ENCODE results near the gene NBPF11. TPM values are rescaled to one million over a fixed set of nuclear protein-coding genes. Genes with fewer than 3 reads are reported as not detected.
A peak's percentile ranks its signal among the peaks of the same experiment; 100 is the strongest.
"Not testable (repeated sequence)": the region's sequence is repeated elsewhere in the genome, so short reads cannot be mapped to it uniquely, and the experiment has no call there.

NBPF11 gene
- total RNA-seq, 2 donors from 2014 or later = 15.2 to 16.1 TPM

GRCh38 chr1:148160048-148160342 lies 7.9 kb upstream of the NBPF11 start:
- no peaks in the 10 kb centered on the region for H3K36me3 Mint-ChIP-seq (ENCODE audit: insufficient read depth in 2 of 2)
- peaks cover 18% of the 10 kb centered on the region for H3K4me1 Mint-ChIP-seq (ENCODE audit: low read depth)
- no peaks in the 10 kb centered on the region for H3K9me3 Mint-ChIP-seq
- H3K4me3 Mint-ChIP-seq = no peak overlapping the region
- no peak overlapping the region for H3K27ac Mint-ChIP-seq
- ATAC-seq (replicated peaks in 1 of 2) (no peak), DNase-seq (no peak)
- H3K27me3 Mint-ChIP-seq (ENCODE audit: low read depth) = peaks cover 42% of the 10 kb centered on the region

DNA sequence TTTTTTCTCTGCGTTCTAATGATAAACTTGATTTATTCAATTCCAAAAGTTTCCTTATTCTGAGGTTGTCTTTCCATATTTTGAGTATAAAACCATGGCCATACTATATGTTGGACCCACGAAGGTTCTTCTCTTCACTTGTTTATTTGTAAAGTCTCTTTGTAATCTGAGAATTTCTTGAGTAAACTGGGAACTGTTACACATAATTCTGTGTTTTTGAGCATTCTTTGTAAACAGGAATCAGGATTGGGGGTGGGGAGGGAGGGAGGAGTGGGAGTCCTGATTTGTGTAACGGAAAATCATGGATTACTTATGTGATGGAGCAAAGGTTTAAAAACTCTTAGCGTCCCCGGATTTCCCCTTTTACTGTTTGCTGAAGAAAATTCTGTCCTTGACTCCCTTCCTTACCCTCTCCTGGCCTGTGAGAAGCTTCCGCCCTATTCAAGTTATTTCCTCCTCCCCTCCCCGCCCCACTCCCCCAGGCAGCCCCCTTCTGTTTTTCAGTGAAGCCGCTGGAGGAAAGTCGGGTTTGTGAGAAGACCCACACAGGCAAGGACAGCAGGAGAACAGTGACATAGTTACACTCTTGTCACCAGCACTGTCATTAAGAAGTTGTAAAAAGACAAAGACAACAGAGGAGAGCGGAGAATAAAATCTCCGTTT lies 6.4 kb upstream of the NBPF11 start:
- Mint-ChIP-seq H3K4me3 (peak overlapping the region; percentile 27 to 70), H3K4me1 (ENCODE audit: low read depth) (peaks cover 18% of the 10 kb centered on the region), H3K27ac (no peak overlapping the region), H3K27me3 (ENCODE audit: low read depth) (peaks cover 31% of the 10 kb centered on the region), H3K36me3 (ENCODE audit: insufficient read depth in 2 of 2) (no peaks in the 10 kb centered on the region), H3K9me3 (no peaks in the 10 kb centered on the region)
- no peak for ATAC-seq (replicated peaks in 1 of 2)
- no peak for DNase-seq

- H3K36me3 Mint-ChIP-seq (ENCODE audit: insufficient read depth in 2 of 2); ATAC-seq (replicated peaks in 1 of 2); DNase-seq; H3K9me3 Mint-ChIP-seq; H3K27ac Mint-ChIP-seq: not testable (repeated sequence)
- H3K4me3 Mint-ChIP-seq = peak overlapping the region; percentile 27 to 70
- peaks cover 20% of the 10 kb centered on the region for H3K4me1 Mint-ChIP-seq (ENCODE audit: low read depth)
- peaks cover 30% of the 10 kb centered on the region for H3K27me3 Mint-ChIP-seq (ENCODE audit: low read depth)
Observed at GRCh38 chr1:148157803-148158202, 5.7 kb upstream of the NBPF11 start.

DNA sequence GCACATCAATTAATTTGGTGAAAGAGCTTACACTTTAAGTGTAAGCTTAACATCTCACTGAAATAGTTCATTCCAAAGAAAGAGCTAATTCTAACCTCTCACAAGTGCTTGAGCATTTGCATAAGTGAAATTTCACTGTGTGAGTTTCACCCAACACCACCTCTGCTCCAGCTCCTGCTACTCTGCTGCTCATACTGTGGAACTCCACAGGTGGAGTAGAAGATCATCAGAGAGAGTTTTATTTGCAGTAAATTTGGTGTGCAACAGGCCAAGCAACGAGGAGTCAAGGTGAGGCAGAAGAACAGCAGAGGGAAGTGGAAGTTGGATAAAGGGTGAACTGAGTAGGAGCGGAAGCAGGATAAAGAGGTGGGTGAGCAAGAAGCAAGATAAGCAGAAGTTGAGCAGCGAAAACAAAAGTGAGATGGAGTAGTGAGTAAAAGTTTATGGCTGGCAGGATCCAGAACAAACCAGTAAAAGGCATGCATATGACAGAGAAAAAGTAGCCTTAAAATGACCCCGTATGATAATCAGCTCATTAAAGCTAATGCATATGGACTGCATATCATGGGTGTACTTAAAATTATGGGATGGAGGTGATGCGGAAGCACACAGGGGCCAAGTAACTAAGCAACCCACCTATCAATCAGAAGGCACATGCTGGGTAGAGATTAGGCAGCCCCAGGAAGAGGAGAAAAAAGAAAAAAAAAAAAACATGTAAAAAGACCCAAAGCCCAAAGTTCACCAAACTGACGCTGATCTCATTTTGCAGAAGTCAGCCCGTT lies 3.6 kb upstream of the NBPF11 start:
- H3K36me3 Mint-ChIP-seq (ENCODE audit: insufficient read depth in 2 of 2); ATAC-seq (replicated peaks in 1 of 2): not testable (repeated sequence)
- peaks cover 30% of the 10 kb centered on the region for H3K27me3 Mint-ChIP-seq (ENCODE audit: low read depth)

GRCh38 chr1:148152795-148153194 lies 714 bp upstream of the NBPF11 start:
- not testable (repeated sequence) for H3K27me3 Mint-ChIP-seq (ENCODE audit: low read depth); H3K9me3 Mint-ChIP-seq; H3K36me3 Mint-ChIP-seq (ENCODE audit: insufficient read depth in 2 of 2); DNase-seq; ATAC-seq (replicated peaks in 1 of 2)
- peak overlapping the region; percentile 76 to 80 for H3K4me3 Mint-ChIP-seq
- peaks cover 23% of the 10 kb centered on the region for H3K4me1 Mint-ChIP-seq (ENCODE audit: low read depth)
- peak overlapping the region; percentile 75 for H3K27ac Mint-ChIP-seq

More for the DNA sequence above, 3.6 kb upstream of the NBPF11 start:
- H3K9me3 Mint-ChIP-seq, DNase-seq, H3K27ac Mint-ChIP-seq: not testable (repeated sequence)
- Mint-ChIP-seq H3K4me3 (peak overlapping the region; percentile 42 to 72), H3K4me1 (ENCODE audit: low read depth) (peaks cover 27% of the 10 kb centered on the region)

DNA sequence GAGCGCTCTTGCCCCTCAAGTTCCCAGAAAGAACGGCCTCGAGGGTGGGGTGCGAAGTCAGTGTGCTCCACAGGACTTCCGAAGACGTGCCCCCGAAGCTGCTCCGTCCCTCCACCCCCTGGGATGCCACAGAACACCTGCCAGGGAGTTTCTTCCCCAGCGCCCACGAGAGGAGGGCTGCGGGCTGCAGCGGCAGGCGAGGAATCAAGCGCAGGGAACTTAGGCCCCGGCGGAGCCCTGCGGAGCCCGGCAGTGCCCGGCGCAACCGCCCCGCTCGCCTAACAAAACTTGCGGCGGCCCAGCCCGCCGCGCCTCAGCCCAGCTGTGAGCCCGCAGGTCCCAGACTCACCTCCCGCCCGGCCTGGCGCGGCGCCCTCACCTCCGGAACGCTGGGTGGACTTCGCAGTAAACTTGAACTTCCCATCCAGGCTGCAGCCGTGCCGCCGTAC lies 686 bp downstream of the NBPF11 start:
- peak overlapping the region; percentile 92 to 98 for H3K4me3 Mint-ChIP-seq
- peaks cover 23% of the 10 kb centered on the region for H3K4me1 Mint-ChIP-seq (ENCODE audit: low read depth)
- not testable (repeated sequence) for H3K27ac Mint-ChIP-seq; H3K36me3 Mint-ChIP-seq (ENCODE audit: insufficient read depth in 2 of 2); H3K9me3 Mint-ChIP-seq; H3K27me3 Mint-ChIP-seq (ENCODE audit: low read depth)
- DNase-seq = peak; percentile 36 to 42
- ATAC-seq (replicated peaks in 1 of 2) = peak; percentile 34 to 43

DNA sequence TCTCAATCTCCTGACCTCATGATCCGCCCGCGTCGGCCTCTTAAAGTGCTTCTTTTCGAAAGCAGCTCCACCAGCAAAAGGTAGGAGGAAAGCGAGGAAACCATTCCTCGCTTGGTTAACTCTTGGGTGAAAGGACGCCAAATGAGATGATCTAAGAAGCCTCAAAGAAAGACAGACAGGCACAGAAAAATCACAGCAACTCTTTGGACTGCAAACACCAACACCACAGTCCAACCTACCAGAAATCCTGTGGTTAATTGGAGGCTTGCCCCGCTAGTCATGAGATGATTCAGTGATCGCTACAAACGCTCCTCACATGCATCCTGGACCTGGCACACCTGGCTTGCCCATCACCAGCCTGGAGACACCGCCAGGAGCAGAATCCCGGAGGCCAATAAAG lies 1.1 kb downstream of the NBPF11 start:
- not testable (repeated sequence) for H3K27me3 Mint-ChIP-seq (ENCODE audit: low read depth); H3K36me3 Mint-ChIP-seq (ENCODE audit: insufficient read depth in 2 of 2); DNase-seq; ATAC-seq (replicated peaks in 1 of 2); H3K9me3 Mint-ChIP-seq; H3K27ac Mint-ChIP-seq
- peaks cover 18% of the 10 kb centered on the region for H3K4me1 Mint-ChIP-seq (ENCODE audit: low read depth)
- peak overlapping the region; percentile 92 to 98 for H3K4me3 Mint-ChIP-seq

GRCh38 chr1:148150014-148150413 lies 2.1 kb downstream of the NBPF11 start:
- not testable (repeated sequence) for H3K27me3 Mint-ChIP-seq (ENCODE audit: low read depth); DNase-seq; H3K9me3 Mint-ChIP-seq; H3K36me3 Mint-ChIP-seq (ENCODE audit: insufficient read depth in 2 of 2); ATAC-seq (replicated peaks in 1 of 2); H3K27ac Mint-ChIP-seq; H3K4me3 Mint-ChIP-seq
- peaks cover 12% of the 10 kb centered on the region for H3K4me1 Mint-ChIP-seq (ENCODE audit: low read depth)

DNA sequence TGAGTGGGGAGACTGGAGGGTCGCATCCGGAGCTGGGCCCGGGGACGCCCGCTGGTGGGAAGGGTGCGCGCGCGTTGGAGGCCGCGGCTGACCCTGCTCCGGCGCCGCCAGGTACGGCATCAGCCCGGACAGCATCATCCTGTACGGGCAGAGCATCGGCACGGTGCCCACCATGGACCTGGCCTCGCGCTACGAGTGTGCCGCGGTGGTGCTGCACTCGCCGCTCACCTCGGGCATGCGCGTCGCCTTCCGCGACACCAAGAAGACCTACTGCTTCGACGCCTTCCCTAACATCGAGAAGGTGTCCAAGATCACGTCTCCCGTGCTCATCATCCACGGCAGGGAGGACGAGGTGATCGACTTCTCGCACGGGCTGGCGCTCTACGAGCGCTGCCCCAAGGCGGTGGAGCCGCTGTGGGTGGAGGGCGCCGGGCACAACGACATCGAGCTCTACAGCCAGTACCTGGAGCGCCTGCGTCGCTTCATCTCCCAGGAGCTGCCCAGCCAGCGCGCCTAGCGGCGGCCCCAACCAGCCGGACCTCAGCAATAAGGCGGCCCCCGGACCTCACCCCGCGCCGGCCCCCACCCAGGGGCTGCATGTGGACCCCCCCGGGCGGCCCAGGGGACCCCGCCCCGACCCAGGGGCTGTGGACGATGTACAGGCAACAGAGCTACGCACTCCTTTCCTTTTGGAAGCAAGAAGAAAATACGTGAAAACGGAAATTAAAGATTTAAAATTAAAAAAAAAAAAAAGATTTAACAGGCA lies 2.8 kb downstream of the NBPF11 start:
- H3K9me3 Mint-ChIP-seq; DNase-seq; ATAC-seq (replicated peaks in 1 of 2); H3K27ac Mint-ChIP-seq; H3K27me3 Mint-ChIP-seq (ENCODE audit: low read depth); H3K36me3 Mint-ChIP-seq (ENCODE audit: insufficient read depth in 2 of 2); H3K4me3 Mint-ChIP-seq: not testable (repeated sequence)
- peaks cover 12% of the 10 kb centered on the region for H3K4me1 Mint-ChIP-seq (ENCODE audit: low read depth)

GRCh38 chr1:148147052-148147838 lies 4.8 kb downstream of the NBPF11 start:
- H3K4me3 Mint-ChIP-seq; H3K9me3 Mint-ChIP-seq; H3K36me3 Mint-ChIP-seq (ENCODE audit: insufficient read depth in 2 of 2); H3K4me1 Mint-ChIP-seq (ENCODE audit: low read depth); ATAC-seq (replicated peaks in 1 of 2); H3K27me3 Mint-ChIP-seq (ENCODE audit: low read depth); DNase-seq; H3K27ac Mint-ChIP-seq: not testable (repeated sequence)

GRCh38 chr1:148146191-148146997 lies 5.7 kb downstream of the NBPF11 start:
- not testable (repeated sequence) for H3K27me3 Mint-ChIP-seq (ENCODE audit: low read depth); H3K36me3 Mint-ChIP-seq (ENCODE audit: insufficient read depth in 2 of 2)

GRCh38 chr1:148143223-148143622 lies 8.9 kb downstream of the NBPF11 start:
- H3K36me3 Mint-ChIP-seq (ENCODE audit: insufficient read depth in 2 of 2); ATAC-seq (replicated peaks in 1 of 2); H3K4me1 Mint-ChIP-seq (ENCODE audit: low read depth); H3K27me3 Mint-ChIP-seq (ENCODE audit: low read depth); H3K4me3 Mint-ChIP-seq; H3K9me3 Mint-ChIP-seq; H3K27ac Mint-ChIP-seq; DNase-seq: not testable (repeated sequence)

More at GRCh38 chr1:148146191-148146997, 5.7 kb downstream of the NBPF11 start:
- H3K4me1 Mint-ChIP-seq (ENCODE audit: low read depth); ATAC-seq (replicated peaks in 1 of 2); H3K9me3 Mint-ChIP-seq; H3K27ac Mint-ChIP-seq; H3K4me3 Mint-ChIP-seq; DNase-seq: not testable (repeated sequence)
